Muscle of leg (tissue), 11 donors: Measurements from ENCODE around the gene NUMB. TPM values are rescaled to one million over a fixed set of nuclear protein-coding genes. Genes with fewer than 3 reads are reported as not detected.

ENCODE experiments used
- DNase-seq: peaks from one replicate; pipeline ENCODE4 v3.0.0; 2013
- H3K27ac ChIP-seq: one replicate; pipeline ENCODE4 v1.5.1; 2013; ENCODE audit warnings: mild to moderate bottlenecking, low read length, control low read depth
- H3K27me3 ChIP-seq: one replicate; pipeline ENCODE4 v1.6.1; 2013; ENCODE audit warnings: low read length; ENCODE audit not compliant: control insufficient read depth, insufficient read depth
- H3K36me3 ChIP-seq: one replicate; pipeline ENCODE4 v1.6.1; 2013; ENCODE audit warnings: low read length; ENCODE audit not compliant: control insufficient read depth, insufficient read depth
- H3K4me1 ChIP-seq: one replicate; pipeline ENCODE4 v1.6.1; 2013; ENCODE audit warnings: low read length; ENCODE audit not compliant: control insufficient read depth, insufficient read depth
- H3K4me3 ChIP-seq: one replicate; pipeline ENCODE4 v1.5.1; 2013; ENCODE audit warnings: low read length, control low read depth
- H3K9me3 ChIP-seq: replicated peaks from 2 replicates; pipeline ENCODE4 v1.6.1; 2013; ENCODE audit warnings: low read depth, low read length; ENCODE audit not compliant: control insufficient read depth
- WGBS: methylation state at CpG from one replicate; pipeline ENCODE4 v1.1.5; 2013; ENCODE audit warnings: missing lambda C conversion rate; ENCODE audit not compliant: insufficient coverage; 5-methylcytosine and 5-hydroxymethylcytosine counted together
- polyA plus RNA-seq, 8 donors: library from polyadenylated mRNA; unstranded; fragments of 120-200 nt; gene quantifications; one replicate each; pipeline versions ENCODE4 v1.2.1 to v1.2.3, GENCODE V29; 2013; ENCODE audit warnings: inconsistent platforms in 1 of 8, low replicate concordance in 1 of 8; ENCODE audit not compliant: insufficient read length in 8 of 8, insufficient read depth in 1 of 8
- total RNA-seq: library from RNA; stranded (reverse); fragments of 120-200 nt; gene quantifications from one replicate; pipeline ENCODE4 v1.2.4, GENCODE V29; 2013

Gene NUMB
- total and polyA plus RNA-seq, 9 donors, result 15.1 to 38.7 (median 29.8) TPM

GRCh38 chr14:73489481-73490175 is 31.3 kb upstream of the NUMB start:
- 70% methylated on average over 3 of the region's 6 CpGs for WGBS
- peaks cover 9% of the 10 kb centered on the region for H3K36me3 ChIP-seq
- H3K27ac ChIP-seq, result no peak overlapping the region
- peaks cover 16% of the 10 kb centered on the region for H3K4me1 ChIP-seq
- H3K27me3 ChIP-seq, result no peaks in the 10 kb centered on the region
- no peaks in the 10 kb centered on the region for H3K9me3 ChIP-seq
- no peak overlapping the region for H3K4me3 ChIP-seq
- no peak for DNase-seq

GRCh38 chr14:73478684-73479083 is 20.3 kb upstream of the NUMB start:
- Histone ChIP-seq H3K27me3 (no peaks in the 10 kb centered on the region), H3K4me1 (no peaks in the 10 kb centered on the region), H3K27ac (no peak overlapping the region), H3K4me3 (no peak overlapping the region), H3K36me3 (no peaks in the 10 kb centered on the region), H3K9me3 (no peaks in the 10 kb centered on the region)
- DNase-seq, result no peak
- 88% methylated on average over 12 of the region's 15 CpGs for WGBS

- no peak overlapping the region for H3K27ac ChIP-seq
- WGBS, result no CpG with 5 or more reads among the region's 6 CpGs
- DNase-seq, result peak; percentile 53
- H3K36me3 ChIP-seq, result no peaks in the 10 kb centered on the region
- peaks cover 2% of the 10 kb centered on the region for H3K27me3 ChIP-seq
- H3K4me1 ChIP-seq, result no peaks in the 10 kb centered on the region
- no peak overlapping the region for H3K4me3 ChIP-seq
- H3K9me3 ChIP-seq, result no peaks in the 10 kb centered on the region
These were observed 19.4 kb upstream of the NUMB start for GRCh38 chr14:73477618-73478266.

GRCh38 chr14:73476451-73476931 is 18.1 kb upstream of the NUMB start:
- H3K4me3 ChIP-seq, result no peak overlapping the region
- H3K4me1 ChIP-seq, result no peaks in the 10 kb centered on the region
- no peak overlapping the region for H3K27ac ChIP-seq
- H3K27me3 ChIP-seq, result peaks cover 2% of the 10 kb centered on the region
- no peaks in the 10 kb centered on the region for H3K36me3 ChIP-seq
- no peaks in the 10 kb centered on the region for H3K9me3 ChIP-seq
- WGBS, result 36% methylated on average over 2 of the region's 3 CpGs
- DNase-seq, result no peak

GRCh38 chr14:73474952-73475351 is 16.6 kb upstream of the NUMB start:
- WGBS, result 40% methylated on average over 1 of the region's 4 CpGs
- H3K4me1 ChIP-seq, result no peaks in the 10 kb centered on the region
- no peak overlapping the region for H3K27ac ChIP-seq
- no peak for DNase-seq
- peaks cover 2% of the 10 kb centered on the region for H3K27me3 ChIP-seq
- H3K9me3 ChIP-seq, result no peaks in the 10 kb centered on the region
- no peak overlapping the region for H3K4me3 ChIP-seq
- H3K36me3 ChIP-seq, result no peaks in the 10 kb centered on the region

- H3K9me3 ChIP-seq, result no peaks in the 10 kb centered on the region
- H3K27ac ChIP-seq, result no peak overlapping the region
- peak; percentile 86 for DNase-seq
- H3K27me3 ChIP-seq, result peaks cover 2% of the 10 kb centered on the region
- no peaks in the 10 kb centered on the region for H3K4me1 ChIP-seq
- whole genome bisulfite sequencing, result 79% methylated on average over 5 of the region's 18 CpGs
- no peak overlapping the region for H3K4me3 ChIP-seq
- H3K36me3 ChIP-seq, result no peaks in the 10 kb centered on the region
These were observed 14.1 kb upstream of the NUMB start for GRCh38 chr14:73472185-73473114.

- no peaks in the 10 kb centered on the region for H3K4me1 ChIP-seq
- no peaks in the 10 kb centered on the region for H3K9me3 ChIP-seq
- no peak overlapping the region for H3K27ac ChIP-seq
- no peaks in the 10 kb centered on the region for H3K36me3 ChIP-seq
- H3K27me3 ChIP-seq, result peaks cover 2% of the 10 kb centered on the region
- no peak overlapping the region for H3K4me3 ChIP-seq
- WGBS, result 53% methylated on average over 3 of the region's 6 CpGs
- no peak for DNase-seq
These were observed 13.3 kb upstream of the NUMB start for GRCh38 chr14:73471582-73472184.

- Histone ChIP-seq H3K4me1 (no peaks in the 10 kb centered on the region), H3K27me3 (peaks cover 2% of the 10 kb centered on the region), H3K4me3 (no peak overlapping the region), H3K27ac (no peak overlapping the region), H3K36me3 (no peaks in the 10 kb centered on the region), H3K9me3 (no peaks in the 10 kb centered on the region)
- no peak for DNase-seq
- WGBS, result 100% methylated on average over 1 of the region's 3 CpGs
These were observed 10.6 kb upstream of the NUMB start for GRCh38 chr14:73468828-73469375.

- no peaks in the 10 kb centered on the region for H3K27me3 ChIP-seq
- DNase-seq, result no peak
- H3K36me3 ChIP-seq, result no peaks in the 10 kb centered on the region
- no peak overlapping the region for H3K27ac ChIP-seq
- H3K9me3 ChIP-seq, result no peaks in the 10 kb centered on the region
- WGBS, result 100% methylated on average over 2 of the region's 4 CpGs
- no peak overlapping the region for H3K4me3 ChIP-seq
- no peaks in the 10 kb centered on the region for H3K4me1 ChIP-seq
These were observed 9.5 kb upstream of the NUMB start for GRCh38 chr14:73467800-73468199.
